ENCODE measurements around the gene PPA2.

Gene PPA2

DNA sequence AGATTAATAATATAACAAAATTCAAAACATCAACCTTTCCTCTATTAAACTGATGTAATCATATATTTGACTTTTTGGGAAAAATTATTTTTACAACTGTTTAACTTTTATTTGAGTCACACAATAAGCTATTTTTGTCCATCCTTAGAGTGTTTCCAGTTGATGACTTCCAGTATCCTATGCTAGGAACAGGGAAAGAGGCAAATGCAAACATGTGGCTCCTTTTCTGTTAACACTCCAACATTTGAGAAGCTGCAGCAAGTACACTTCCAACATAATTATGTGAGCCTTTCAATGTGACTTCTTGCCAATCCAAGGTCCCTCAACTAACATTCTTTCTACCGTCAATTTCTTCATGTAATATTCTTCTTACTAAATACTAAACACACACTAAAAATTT lies 117.7 kb downstream of the PPA2 start:
- TF ChIP-seq FOXM1 (IDR thresholded peaks at IDR 0.05; ENCODE audit: borderline replicate concordance, low read depth) (no peak), CEBPB (IDR thresholded peaks at IDR 0.05) (no peak), TCF12 (IDR thresholded peaks at IDR 0.05; ENCODE audit: low read depth) (no peak), EP300 (IDR thresholded peaks at IDR 0.05; ENCODE audit: borderline replicate concordance) (no peak), YY1 (IDR thresholded peaks at IDR 0.05; ENCODE audit: low read depth) (no peak), ZBTB7A (IDR thresholded peaks at IDR 0.05; ENCODE audit: low read depth) (no peak), RAD21 (IDR thresholded peaks at IDR 0.05; ENCODE audit: low read depth) (no peak), TEAD4 (IDR thresholded peaks at IDR 0.05) (no peak), TAF1 (IDR thresholded peaks at IDR 0.05; ENCODE audit: low read depth) (no peak), CREB1 (IDR thresholded peaks at IDR 0.05; ENCODE audit: low read depth) (no peak), EGR1 (IDR thresholded peaks at IDR 0.05) (no peak), NFIC (IDR thresholded peaks at IDR 0.05) (no peak)
- TF ChIP-seq, protein P1, sequence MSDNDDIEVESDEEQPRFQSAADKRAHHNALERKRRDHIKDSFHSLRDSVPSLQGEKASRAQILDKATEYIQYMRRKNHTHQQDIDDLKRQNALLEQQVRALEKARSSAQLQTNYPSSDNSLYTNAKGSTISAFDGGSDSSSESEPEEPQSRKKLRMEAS (IDR thresholded peaks at IDR 0.05): no peak
- TF ChIP-seq, protein P2, sequence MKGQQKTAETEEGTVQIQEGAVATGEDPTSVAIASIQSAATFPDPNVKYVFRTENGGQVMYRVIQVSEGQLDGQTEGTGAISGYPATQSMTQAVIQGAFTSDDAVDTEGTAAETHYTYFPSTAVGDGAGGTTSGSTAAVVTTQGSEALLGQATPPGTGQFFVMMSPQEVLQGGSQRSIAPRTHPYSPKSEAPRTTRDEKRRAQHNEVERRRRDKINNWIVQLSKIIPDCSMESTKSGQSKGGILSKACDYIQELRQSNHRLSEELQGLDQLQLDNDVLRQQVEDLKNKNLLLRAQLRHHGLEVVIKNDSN (IDR thresholded peaks at IDR 0.05): no peak
- TF ChIP-seq, protein P3, sequence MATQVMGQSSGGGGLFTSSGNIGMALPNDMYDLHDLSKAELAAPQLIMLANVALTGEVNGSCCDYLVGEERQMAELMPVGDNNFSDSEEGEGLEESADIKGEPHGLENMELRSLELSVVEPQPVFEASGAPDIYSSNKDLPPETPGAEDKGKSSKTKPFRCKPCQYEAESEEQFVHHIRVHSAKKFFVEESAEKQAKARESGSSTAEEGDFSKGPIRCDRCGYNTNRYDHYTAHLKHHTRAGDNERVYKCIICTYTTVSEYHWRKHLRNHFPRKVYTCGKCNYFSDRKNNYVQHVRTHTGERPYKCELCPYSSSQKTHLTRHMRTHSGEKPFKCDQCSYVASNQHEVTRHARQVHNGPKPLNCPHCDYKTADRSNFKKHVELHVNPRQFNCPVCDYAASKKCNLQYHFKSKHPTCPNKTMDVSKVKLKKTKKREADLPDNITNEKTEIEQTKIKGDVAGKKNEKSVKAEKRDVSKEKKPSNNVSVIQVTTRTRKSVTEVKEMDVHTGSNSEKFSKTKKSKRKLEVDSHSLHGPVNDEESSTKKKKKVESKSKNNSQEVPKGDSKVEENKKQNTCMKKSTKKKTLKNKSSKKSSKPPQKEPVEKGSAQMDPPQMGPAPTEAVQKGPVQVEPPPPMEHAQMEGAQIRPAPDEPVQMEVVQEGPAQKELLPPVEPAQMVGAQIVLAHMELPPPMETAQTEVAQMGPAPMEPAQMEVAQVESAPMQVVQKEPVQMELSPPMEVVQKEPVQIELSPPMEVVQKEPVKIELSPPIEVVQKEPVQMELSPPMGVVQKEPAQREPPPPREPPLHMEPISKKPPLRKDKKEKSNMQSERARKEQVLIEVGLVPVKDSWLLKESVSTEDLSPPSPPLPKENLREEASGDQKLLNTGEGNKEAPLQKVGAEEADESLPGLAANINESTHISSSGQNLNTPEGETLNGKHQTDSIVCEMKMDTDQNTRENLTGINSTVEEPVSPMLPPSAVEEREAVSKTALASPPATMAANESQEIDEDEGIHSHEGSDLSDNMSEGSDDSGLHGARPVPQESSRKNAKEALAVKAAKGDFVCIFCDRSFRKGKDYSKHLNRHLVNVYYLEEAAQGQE (IDR thresholded peaks at IDR 0.05; ENCODE audit: low read depth): no peak

DNA sequence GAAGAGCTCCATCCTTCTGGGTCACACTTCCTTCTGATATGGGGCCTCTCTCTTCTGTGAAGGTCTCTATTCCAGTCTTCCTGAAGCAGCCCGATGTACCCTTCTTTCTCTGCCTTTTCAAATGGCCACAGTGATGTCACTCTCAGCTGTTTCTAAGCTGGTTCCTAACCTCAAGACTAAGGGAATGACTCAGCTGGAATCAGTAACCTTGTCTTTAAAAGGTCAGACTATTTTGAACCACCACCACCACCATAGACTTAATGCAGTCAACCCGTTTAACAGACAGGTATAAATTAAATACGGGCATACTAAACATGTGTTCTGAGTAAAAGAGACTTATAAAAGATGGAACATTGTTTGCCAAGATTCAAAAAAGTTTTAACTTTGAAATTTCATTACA lies 121.0 kb downstream of the PPA2 start:
- TF ChIP-seq, protein P3 (IDR thresholded peaks at IDR 0.05; ENCODE audit: low read depth): no peak
- TF ChIP-seq EGR1 (IDR thresholded peaks at IDR 0.05) (no peak), NFIC (IDR thresholded peaks at IDR 0.05) (no peak), TAF1 (IDR thresholded peaks at IDR 0.05; ENCODE audit: low read depth) (no peak), TEAD4 (IDR thresholded peaks at IDR 0.05) (no peak), ZBTB7A (IDR thresholded peaks at IDR 0.05; ENCODE audit: low read depth) (no peak), TCF12 (IDR thresholded peaks at IDR 0.05; ENCODE audit: low read depth) (no peak), CEBPB (IDR thresholded peaks at IDR 0.05) (no peak), RAD21 (IDR thresholded peaks at IDR 0.05; ENCODE audit: low read depth) (no peak), EP300 (IDR thresholded peaks at IDR 0.05; ENCODE audit: borderline replicate concordance) (no peak), CREB1 (IDR thresholded peaks at IDR 0.05; ENCODE audit: low read depth) (no peak), YY1 (IDR thresholded peaks at IDR 0.05; ENCODE audit: low read depth) (no peak), FOXM1 (IDR thresholded peaks at IDR 0.05; ENCODE audit: borderline replicate concordance, low read depth) (no peak)
- TF ChIP-seq, protein P2 (IDR thresholded peaks at IDR 0.05): no peak
- TF ChIP-seq, protein P1 (IDR thresholded peaks at IDR 0.05): no peak

DNA sequence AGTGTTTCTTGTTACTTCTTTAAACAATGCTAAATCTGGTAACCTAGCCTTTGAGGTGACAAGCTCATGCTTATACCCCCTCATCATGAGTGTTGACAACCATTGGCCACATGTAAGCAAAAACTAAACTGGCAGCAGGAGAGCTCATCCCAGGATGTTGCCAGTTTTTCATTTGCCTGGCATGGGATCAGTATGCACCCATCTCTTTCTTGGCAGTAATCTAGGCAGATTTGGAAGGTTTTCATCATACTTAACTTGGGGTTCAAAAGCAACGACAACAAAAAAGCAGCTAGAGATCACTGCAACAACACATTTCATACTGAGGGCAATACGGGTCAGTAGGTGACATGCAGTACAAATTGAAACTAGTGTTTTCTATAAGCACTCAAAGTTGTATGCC lies 122.0 kb downstream of the PPA2 start:
- TF ChIP-seq, protein P2 (IDR thresholded peaks at IDR 0.05): no peak
- TF ChIP-seq RAD21 (IDR thresholded peaks at IDR 0.05; ENCODE audit: low read depth) (no peak), TEAD4 (IDR thresholded peaks at IDR 0.05) (no peak), EP300 (IDR thresholded peaks at IDR 0.05; ENCODE audit: borderline replicate concordance) (no peak), EGR1 (IDR thresholded peaks at IDR 0.05) (no peak), ZBTB7A (IDR thresholded peaks at IDR 0.05; ENCODE audit: low read depth) (no peak), CEBPB (IDR thresholded peaks at IDR 0.05) (no peak), CREB1 (IDR thresholded peaks at IDR 0.05; ENCODE audit: low read depth) (no peak), FOXM1 (IDR thresholded peaks at IDR 0.05; ENCODE audit: borderline replicate concordance, low read depth) (no peak), TCF12 (IDR thresholded peaks at IDR 0.05; ENCODE audit: low read depth) (no peak), TAF1 (IDR thresholded peaks at IDR 0.05; ENCODE audit: low read depth) (no peak), NFIC (IDR thresholded peaks at IDR 0.05) (no peak)
- TF ChIP-seq, protein P3 (IDR thresholded peaks at IDR 0.05; ENCODE audit: low read depth): no peak
- TF ChIP-seq, protein P1 (IDR thresholded peaks at IDR 0.05): no peak

All from Ishikawa (cell line).